Tibial artery (tissue), 4 donors: ENCODE measurements around the gene IQGAP2.
A peak's percentile ranks its signal among the peaks of the same experiment; 100 is the strongest.

ENCODE experiments used
- DNase-seq, 2 donors: peaks; one replicate each; pipeline ENCODE4 v3.0.0-alpha.2; 2019
- H3K27ac ChIP-seq, 2 donors: fragments of 200-600 bp; sonication (generic) in 1 of 2; 1 replicate in 1 of 2; 2 replicates in 1 of 2; pipeline ENCODE4 v1.5.1; 2018 to 2019; ENCODE audit warnings: mild to moderate bottlenecking in 1 of 2
- H3K27me3 ChIP-seq, 2 donors: fragments of 200-600 bp; sonication (generic) in 1 of 2; one replicate each; pipeline versions ENCODE4 v1.5.1 to v1.6.0; 2016 to 2019
- H3K36me3 ChIP-seq, 3 donors: fragments of 200-600 bp; sonication (generic) in 2 of 3; one replicate each; pipeline ENCODE4 v1.5.1; 2016 to 2019; ENCODE audit warnings: mild to moderate bottlenecking in 2 of 3
- H3K4me1 ChIP-seq, 4 donors: fragments of 200-600 bp; sonication (generic) in 2 of 4; 1 replicate in 3 of 4; 2 replicates in 1 of 4; pipeline ENCODE4 v1.5.1; 2016 to 2019
- H3K4me3 ChIP-seq, 2 donors: fragments of 200-600 bp; sonication (generic) in 1 of 2; 1 replicate in 1 of 2; 2 replicates in 1 of 2; pipeline ENCODE4 v1.5.1; 2018 to 2019; ENCODE audit warnings: mild to moderate bottlenecking in 2 of 2
- H3K9me3 ChIP-seq, 3 donors: fragments of 200-600 bp; sonication (generic) in 1 of 3; one replicate each; pipeline ENCODE4 v1.5.1; 2016 to 2019
- intact Hi-C: fragments of 100-400 bp; cut with DNase I; formaldehyde crosslinking; loops from one replicate; pipeline ENCODE4 v1.15.0; 2023; ENCODE audit warnings: low total_unique reads
- TF ChIP-seq, protein P1 (sequence below), 2 experiments: fragments of 200-600 bp in 1 of 2; fragments of 450-650 bp in 1 of 2; IDR thresholded peaks; one replicate each; pipeline ENCODE4 v1.5.1; 2017 to 2019; ENCODE audit warnings: antibody characterized with exemption in 2 of 2, mild to moderate bottlenecking in 1 of 2, moderate library complexity in 1 of 2

IQGAP2 gene

DNA sequence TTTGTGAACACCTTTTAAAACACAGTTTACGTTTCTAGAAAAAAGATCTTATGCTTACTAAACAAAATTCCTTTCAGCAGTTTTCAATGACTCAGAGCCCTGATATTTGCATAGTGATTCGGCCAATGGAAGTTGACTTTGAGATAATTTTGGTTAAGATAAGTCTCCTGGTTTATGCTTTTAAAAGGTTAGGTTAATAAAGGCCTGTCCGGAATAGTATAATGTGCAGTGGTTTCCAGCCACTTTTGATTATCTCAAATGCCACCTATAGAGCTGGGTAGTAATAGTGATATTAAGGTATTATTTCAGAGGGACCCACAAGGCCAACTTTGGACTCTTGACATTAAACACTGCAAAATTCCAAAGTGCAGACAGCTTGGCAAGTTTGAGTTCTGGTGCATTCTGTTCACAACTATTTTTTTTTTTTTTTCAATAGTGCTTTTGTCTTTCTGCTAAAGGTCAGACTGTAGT lies 134.0 kb downstream of the IQGAP2 start:
- TF ChIP-seq, protein P1, sequence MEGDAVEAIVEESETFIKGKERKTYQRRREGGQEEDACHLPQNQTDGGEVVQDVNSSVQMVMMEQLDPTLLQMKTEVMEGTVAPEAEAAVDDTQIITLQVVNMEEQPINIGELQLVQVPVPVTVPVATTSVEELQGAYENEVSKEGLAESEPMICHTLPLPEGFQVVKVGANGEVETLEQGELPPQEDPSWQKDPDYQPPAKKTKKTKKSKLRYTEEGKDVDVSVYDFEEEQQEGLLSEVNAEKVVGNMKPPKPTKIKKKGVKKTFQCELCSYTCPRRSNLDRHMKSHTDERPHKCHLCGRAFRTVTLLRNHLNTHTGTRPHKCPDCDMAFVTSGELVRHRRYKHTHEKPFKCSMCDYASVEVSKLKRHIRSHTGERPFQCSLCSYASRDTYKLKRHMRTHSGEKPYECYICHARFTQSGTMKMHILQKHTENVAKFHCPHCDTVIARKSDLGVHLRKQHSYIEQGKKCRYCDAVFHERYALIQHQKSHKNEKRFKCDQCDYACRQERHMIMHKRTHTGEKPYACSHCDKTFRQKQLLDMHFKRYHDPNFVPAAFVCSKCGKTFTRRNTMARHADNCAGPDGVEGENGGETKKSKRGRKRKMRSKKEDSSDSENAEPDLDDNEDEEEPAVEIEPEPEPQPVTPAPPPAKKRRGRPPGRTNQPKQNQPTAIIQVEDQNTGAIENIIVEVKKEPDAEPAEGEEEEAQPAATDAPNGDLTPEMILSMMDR (IDR thresholded peaks at IDR 0.05) = no peak
- no peaks in the 10 kb centered on the region for H3K4me1 ChIP-seq
- no peak for DNase-seq
- H3K4me3 ChIP-seq = no peak overlapping the region
- no peaks in the 10 kb centered on the region for H3K27me3 ChIP-seq
- H3K9me3 ChIP-seq = no peaks in the 10 kb centered on the region
- no peak overlapping the region for H3K27ac ChIP-seq
- no peaks in the 10 kb centered on the region for H3K36me3 ChIP-seq
- intact Hi-C loops = no loop called here

DNA sequence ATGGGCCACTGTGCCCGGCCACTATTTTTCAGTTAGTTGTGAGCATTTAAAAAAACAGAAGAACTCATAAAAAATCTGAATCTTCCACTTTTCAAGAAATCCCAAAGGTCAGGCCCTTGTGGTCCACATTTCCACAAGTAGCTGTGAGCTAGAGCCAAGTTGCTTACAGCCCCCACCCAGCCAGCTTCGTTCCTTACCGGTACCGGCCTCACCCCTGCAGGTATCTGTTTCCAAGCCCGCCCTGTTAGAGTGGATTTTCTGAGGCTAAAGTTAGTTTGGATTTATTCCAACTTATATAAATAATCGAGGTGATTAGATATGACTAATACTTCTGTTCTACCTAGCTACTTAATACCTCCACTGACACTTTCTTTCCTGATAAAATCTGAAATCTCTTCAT lies 139.2 kb downstream of the IQGAP2 start:
- intact Hi-C loops = no loop called here
- DNase-seq = no peak
- H3K9me3 ChIP-seq = no peaks in the 10 kb centered on the region
- no peaks in the 10 kb centered on the region for H3K36me3 ChIP-seq
- TF ChIP-seq, protein P1 (IDR thresholded peaks at IDR 0.05) = no peak
- H3K4me1 ChIP-seq = no peaks in the 10 kb centered on the region
- no peak overlapping the region for H3K27ac ChIP-seq
- no peak overlapping the region for H3K4me3 ChIP-seq
- no peaks in the 10 kb centered on the region for H3K27me3 ChIP-seq

DNA sequence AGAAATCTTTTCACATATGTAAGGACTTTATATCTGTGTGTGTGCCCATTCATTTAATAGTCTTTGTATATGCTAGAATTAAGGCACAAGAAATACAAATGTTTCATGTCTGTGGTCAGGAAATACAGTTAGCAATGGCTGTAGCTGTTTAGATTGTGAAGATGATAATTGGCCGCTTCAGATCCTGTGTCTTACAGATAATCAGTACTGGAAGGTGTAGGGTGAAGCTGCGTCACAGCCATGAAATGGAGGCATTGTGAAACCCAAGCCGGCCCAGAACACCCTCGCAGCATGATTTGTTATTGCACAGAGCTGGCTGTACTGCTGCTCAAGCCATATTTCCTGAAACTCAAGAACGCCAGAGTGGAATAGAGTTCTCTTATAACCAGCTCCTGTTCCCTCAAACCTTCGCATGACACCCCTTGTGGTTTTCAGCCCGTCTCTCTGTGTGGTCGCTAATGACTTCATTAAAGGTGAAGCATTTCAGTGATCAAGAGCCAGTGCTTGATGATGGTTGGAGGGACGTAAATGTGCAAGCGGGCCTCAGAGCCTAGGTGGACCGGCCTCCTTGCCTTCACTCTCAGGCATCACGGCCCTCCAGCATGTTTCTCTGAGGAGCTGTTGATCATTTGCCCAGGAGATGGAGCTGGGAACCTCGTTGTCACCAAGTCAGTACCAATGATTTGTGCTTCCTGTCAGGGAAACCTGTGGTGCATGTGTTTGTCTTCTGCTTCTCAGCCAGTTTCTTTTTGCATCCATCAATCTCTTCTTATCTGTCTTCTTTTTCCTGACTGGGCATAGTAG lies 140.0 kb downstream of the IQGAP2 start:
- H3K4me1 ChIP-seq = no peaks in the 10 kb centered on the region
- no peaks in the 10 kb centered on the region for H3K9me3 ChIP-seq
- TF ChIP-seq, protein P1 (IDR thresholded peaks at IDR 0.05) = no peak
- H3K4me3 ChIP-seq = no peak overlapping the region
- intact Hi-C loops = no loop called here
- no peaks in the 10 kb centered on the region for H3K27me3 ChIP-seq
- peak in 1 of 2 donors; percentile 32 for DNase-seq
- H3K27ac ChIP-seq = no peak overlapping the region
- no peaks in the 10 kb centered on the region for H3K36me3 ChIP-seq

DNA sequence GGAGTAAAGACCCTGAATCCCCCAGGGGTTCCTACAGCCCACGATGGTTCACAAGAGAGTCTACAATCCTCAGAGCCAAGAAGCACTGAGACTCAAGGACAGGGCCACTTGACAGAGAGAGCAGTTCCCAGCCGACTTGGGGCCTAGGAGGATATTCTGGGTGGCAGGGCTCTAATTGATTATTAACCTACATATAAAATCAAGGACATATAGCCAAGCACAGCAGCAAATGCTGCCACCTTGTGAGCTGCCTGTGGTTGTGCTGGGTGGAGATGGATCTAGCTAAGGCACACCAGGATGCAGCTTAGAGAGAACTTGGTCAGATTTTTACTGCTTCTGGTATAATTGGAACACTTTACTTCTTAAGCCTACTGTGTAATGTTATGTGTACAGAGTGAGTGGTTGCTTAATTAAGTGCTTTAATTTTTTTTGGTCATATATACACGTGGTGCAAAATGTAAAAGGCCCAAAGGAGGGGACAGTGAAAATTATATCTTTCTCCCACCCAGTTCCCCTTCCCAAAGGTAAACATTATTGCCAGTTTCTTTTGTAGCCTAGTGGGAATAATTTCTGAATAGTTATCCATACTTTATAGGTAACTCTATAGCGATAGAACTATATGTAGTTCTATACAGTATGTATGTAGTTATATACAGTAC lies 141.3 kb downstream of the IQGAP2 start:
- no peaks in the 10 kb centered on the region for H3K27me3 ChIP-seq
- intact Hi-C loops = no loop called here
- DNase-seq = no peak

DNA sequence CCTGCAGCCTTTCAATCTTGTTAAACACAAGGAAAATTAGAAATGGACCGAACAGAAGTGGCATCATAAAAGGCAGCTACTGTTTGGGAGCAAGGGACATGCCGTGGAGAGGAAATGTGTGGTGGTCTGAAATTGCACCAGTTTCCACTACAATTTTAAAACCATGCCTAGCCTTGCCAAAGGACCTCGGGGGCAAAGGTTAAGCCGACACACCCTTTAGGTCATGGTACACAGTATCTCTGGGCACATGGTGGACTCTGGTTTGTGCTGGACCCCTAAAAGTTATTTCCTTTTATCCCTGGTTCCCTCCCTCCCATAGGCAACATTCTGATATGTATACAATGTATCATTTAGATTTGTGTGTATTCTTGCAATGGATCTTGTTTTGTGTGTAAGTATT lies 142.1 kb downstream of the IQGAP2 start:
- TF ChIP-seq, protein P1 (IDR thresholded peaks at IDR 0.05) = no peak
- Histone ChIP-seq H3K9me3 (no peaks in the 10 kb centered on the region), H3K4me1 (no peaks in the 10 kb centered on the region), H3K4me3 (no peak overlapping the region), H3K27me3 (no peaks in the 10 kb centered on the region), H3K27ac (no peak overlapping the region), H3K36me3 (no peaks in the 10 kb centered on the region)
- no peak for DNase-seq
- intact Hi-C loops = no loop called here

More for the DNA sequence above, 141.3 kb downstream of the IQGAP2 start:
- no peaks in the 10 kb centered on the region for H3K4me1 ChIP-seq
- H3K27ac ChIP-seq = no peak overlapping the region
- no peaks in the 10 kb centered on the region for H3K36me3 ChIP-seq
- no peaks in the 10 kb centered on the region for H3K9me3 ChIP-seq
- no peak overlapping the region for H3K4me3 ChIP-seq
- TF ChIP-seq, protein P1 (IDR thresholded peaks at IDR 0.05) = no peak
